B cell (primary cell): ENCODE measurements around the gene GGCT.

Experiments
- EZH2 ChIP-seq: IDR thresholded peaks from 2 replicates; pipeline ENCODE4 v1.6.1; 2012; ENCODE audit warnings: borderline replicate concordance, low read depth, mild to moderate bottlenecking, moderate library complexity, low read length; ENCODE audit not compliant: insufficient read depth, poor library complexity, severe bottlenecking
- TF ChIP-seq, protein P1 (sequence below): fragments of 200-600 bp; IDR thresholded peaks from one replicate; pipeline ENCODE4 v1.8.0; 2022; ENCODE audit warnings: antibody characterized with exemption, mild to moderate bottlenecking

DNA sequence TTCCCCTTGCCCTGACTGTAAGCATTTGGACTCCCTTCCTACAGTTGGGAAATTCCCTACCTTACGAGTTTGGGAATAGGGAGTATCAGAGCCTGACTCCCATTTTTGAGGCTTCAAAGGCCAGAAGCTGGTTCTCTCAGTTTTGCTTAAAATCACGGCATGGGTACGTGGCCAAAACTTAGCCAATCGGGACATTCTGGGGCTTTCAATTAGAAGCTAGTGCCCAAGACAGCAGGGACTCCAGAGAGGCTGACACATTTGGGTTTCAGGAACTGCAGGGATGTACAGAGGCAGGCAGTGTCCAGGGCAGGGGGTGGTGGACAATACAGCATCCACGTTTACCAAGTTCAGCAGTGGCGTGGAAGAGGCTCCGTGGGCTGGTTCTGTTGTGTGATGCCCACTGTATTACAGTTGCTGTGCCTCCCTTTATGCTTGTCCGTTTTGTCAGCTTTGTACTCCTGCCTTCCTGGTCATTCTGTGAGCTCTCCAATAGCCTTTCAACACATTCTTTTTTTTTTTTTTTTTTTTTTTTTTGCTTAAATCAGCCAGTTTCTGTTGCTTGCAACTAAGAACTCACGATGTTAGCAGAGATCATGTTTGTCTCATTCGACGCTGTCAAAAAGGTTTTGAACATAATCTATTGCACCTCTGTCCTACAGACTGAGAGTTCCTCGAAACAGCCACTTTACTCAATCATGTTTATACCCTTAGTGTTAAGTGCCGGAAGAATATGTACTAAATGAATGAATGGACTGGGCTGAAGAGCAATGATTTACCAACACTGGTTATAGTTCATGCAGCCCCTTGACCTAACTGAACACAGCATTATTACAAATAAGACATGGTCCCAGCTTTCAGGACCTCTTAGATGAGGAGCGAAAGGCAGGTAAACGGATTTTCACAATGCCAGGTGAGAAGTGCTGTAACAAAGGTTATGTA lies 1.1 kb downstream of the GGCT start:
- TF ChIP-seq, protein P1, sequence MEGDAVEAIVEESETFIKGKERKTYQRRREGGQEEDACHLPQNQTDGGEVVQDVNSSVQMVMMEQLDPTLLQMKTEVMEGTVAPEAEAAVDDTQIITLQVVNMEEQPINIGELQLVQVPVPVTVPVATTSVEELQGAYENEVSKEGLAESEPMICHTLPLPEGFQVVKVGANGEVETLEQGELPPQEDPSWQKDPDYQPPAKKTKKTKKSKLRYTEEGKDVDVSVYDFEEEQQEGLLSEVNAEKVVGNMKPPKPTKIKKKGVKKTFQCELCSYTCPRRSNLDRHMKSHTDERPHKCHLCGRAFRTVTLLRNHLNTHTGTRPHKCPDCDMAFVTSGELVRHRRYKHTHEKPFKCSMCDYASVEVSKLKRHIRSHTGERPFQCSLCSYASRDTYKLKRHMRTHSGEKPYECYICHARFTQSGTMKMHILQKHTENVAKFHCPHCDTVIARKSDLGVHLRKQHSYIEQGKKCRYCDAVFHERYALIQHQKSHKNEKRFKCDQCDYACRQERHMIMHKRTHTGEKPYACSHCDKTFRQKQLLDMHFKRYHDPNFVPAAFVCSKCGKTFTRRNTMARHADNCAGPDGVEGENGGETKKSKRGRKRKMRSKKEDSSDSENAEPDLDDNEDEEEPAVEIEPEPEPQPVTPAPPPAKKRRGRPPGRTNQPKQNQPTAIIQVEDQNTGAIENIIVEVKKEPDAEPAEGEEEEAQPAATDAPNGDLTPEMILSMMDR, result no peak
- TF ChIP-seq EZH2, result no peak
